ENCODE data around the gene THADA.

- TF ChIP-seq POLR2A (IDR thresholded peaks at IDR 0.05) (no peak), CTCF (IDR thresholded peaks at IDR 0.05) (no peak)
Observed at GRCh38 chr2:43233218-43234212, 362.3 kb downstream of the THADA start.

All from thyroid gland (tissue), 4 donors.